Lower leg skin (tissue), 3 donors: ENCODE measurements around the gene HYAL2.

Experiments used
- CTCF ChIP-seq, 3 donors: fragments of 450-650 bp; IDR thresholded peaks; one replicate each; pipeline ENCODE4 v1.5.1; 2016; ENCODE audit warnings: antibody characterized with exemption in 3 of 3, mild to moderate bottlenecking in 3 of 3, moderate library complexity in 2 of 3
- POLR2A ChIP-seq, 2 donors: fragments of 450-650 bp; IDR thresholded peaks; one replicate each; pipeline ENCODE4 v1.6.1; 2016 to 2017; ENCODE audit warnings: antibody characterized with exemption in 2 of 2, mild to moderate bottlenecking in 1 of 2, moderate library complexity in 1 of 2

- TF ChIP-seq CTCF (IDR thresholded peaks at IDR 0.05) (no peak), POLR2A (IDR thresholded peaks at IDR 0.05) (no peak)
Observed at GRCh38 chr3:50333744-50334328, 11.3 kb upstream of the HYAL2 start.
